GM19238 (cell line): ENCODE measurements around the gene RYK.

ENCODE experiments used
- DNase-seq: peaks from one replicate; pipeline ENCODE4 v3.0.0; 2011; ENCODE audit warnings: low spot score; ENCODE audit not compliant: insufficient read length

Gene RYK

DNA sequence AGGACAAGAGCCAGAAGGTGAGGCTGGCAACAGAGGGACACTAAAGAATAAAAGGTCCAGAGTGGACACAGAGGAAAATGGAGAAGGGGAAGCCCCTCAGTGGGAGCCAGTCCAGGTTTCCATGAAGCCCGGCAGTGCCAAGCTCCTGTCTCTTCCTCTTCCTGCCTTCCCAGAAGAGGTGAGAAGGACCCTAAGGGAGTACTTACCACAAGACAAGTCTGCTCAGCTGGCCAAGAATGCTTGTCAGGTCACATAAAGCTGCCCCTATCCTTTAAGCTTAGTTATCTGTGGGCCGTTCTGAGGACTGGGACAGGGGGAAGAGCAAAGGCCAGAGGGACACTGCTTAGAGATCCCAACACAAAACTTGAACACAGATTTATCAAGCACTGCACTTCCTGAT, 100.2 kb downstream of the RYK start:
- no peak for DNase-seq

- DNase-seq, result no peak
Measured at GRCh38 chr3:134149286-134149685, 101.4 kb downstream of the RYK start.

DNA sequence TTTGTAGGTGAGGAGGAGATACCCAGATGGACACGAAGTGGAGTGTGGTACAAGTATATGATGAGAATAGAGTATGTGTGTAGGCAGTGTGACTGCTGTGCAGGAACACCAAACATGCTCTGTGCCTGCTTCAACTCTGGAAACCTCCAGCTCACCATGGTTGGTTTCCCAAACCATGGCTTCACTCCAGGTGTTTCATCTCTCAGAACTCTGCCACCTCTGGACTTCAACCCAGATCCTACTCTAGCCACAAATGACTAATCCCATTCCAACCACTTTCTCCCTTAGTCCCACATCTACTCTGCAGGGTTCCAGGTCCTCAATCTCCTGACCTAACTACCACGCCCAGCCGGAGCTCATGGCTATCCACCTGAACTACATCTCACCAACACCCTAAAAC, 102.1 kb downstream of the RYK start:
- no peak for DNase-seq

DNA sequence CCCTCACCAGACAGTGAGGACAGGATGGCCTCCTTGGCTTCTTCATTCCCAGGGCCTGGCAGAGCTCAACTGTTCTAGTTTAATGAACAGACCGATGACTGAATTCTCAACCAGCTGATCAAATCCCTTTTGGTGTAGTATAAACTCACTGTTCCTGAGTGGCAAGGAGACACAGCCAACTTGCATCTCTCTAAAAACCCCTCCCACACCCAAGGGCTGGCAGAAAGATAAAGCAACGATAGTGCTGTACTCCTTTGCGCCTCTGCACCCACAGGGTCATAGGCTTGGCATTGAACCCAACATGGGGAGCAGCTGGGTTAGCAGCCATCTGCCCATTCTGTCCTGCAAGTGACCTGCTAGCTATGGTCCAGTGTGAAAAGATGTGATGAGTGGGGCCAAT, 103.2 kb downstream of the RYK start:
- no peak for DNase-seq

DNA sequence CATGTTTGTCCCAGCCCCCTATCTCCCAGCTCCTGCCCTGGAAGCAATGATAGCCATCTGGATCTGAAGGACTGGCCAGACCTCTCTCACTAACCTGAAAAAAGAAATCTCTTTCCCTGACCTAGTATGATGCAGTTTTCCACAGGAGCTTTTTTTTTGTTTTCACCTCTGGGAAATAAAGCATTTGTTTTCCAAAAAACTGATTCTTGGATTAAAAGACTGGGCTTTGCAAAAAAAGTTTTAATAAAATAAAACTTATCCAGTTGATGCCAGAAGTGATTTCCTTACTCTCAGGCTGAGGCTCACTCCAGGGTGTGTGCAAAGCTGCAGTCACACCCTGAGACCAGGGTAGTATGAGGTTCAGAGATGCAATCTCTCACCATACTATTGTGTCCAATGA, 104.0 kb downstream of the RYK start:
- no peak for DNase-seq

- no peak for DNase-seq
Measured at GRCh38 chr3:134145183-134145582, 105.5 kb downstream of the RYK start.

DNA sequence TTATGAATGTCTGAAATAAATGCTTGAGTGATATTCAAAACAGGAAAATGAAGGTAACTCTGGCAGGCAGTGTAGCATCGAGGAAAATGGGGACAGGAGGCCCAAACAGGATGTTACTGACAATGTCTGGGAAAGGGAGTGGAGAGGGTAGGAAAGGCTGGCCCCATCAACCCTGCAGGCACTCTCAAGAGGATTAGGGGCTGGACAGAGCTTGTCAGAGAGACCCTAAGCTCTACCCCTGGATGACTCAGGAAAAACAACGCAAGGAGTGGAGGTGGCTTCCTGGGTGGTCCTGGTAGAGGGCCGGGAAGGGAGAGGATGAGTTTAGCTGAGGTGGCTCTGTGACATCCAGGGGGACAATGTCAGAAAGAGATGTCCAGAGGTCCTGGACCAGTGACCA, 106.0 kb downstream of the RYK start:
- DNase-seq, result no peak

- DNase-seq, result no peak
Measured at GRCh38 chr3:134143828-134144401, 106.7 kb downstream of the RYK start.

DNA sequence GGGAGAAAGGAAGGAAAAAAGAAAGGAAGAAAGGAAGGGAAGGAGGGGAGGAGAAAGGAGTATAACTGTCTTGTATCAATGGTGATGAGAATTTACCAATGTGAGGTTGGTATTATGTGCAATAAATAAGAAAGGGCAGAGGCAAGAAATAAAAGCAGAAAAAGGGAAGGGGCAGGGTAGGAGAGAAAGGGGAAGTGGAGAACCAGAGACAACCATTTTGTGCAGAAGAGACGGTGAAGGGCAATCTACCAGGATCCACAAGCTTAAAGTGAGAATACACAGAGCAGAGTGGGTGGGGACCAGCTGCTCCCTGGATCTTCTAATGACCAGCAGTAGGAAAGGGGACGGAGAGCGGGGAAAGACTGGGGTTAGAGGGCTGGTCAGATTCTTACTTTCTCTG, 114.1 kb downstream of the RYK start:
- DNase-seq, result no peak

DNA sequence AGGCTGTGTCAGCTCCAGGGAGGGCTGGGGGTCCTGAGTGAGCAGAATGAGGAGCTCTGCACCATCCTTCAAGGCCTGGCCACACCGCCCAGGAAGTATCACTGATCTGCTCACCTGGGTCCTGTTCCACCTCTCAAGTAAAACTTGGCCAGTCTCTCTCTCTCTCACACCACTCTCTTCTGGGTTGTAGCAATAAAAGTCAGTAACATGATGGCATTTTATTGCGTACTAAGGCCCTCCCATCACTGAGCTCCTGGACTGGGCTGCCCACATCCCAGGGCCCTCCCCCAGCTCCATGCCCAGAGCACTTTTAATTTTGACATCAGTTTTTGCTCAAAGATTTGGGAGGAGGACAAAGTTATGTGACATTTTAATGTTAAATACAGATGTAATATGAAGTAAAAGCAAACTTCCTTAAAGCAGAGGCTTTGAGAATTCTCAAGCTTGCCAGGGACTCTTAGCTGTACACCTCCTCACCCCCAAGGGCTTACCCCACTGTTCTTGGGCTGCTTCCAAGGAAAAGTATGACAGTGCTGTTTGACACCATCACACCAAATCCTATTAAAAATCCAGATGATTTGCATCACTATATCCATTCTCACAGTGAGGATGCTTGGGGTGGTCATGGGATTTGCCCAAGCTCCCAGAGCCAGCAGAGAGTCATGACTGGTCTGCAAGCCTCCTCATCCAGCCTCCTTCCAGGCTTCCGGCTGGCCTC, 115.8 kb downstream of the RYK start:
- DNase-seq, result no peak

DNA sequence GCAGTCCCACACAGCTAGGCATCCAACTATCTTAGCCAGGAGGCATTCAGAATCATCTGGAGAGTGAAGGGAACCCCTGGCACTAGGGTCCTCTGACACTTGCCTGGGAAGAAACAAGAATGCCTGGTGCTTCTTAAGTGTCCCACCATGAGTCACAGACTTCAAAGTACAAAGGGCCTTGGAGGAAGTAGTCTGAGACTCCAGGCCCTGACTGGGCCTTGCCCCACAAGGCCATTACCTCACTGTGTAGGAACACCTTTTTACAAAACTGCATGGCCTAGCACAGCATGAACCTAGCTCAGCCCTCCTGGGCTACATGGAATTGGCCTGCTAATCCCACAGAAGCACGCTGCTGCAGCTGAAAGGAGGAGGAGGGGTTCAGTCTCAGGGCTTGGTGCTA, 116.4 kb downstream of the RYK start:
- DNase-seq, result no peak

- no peak for DNase-seq
Measured at GRCh38 chr3:134132961-134133360, 117.7 kb downstream of the RYK start.

DNA sequence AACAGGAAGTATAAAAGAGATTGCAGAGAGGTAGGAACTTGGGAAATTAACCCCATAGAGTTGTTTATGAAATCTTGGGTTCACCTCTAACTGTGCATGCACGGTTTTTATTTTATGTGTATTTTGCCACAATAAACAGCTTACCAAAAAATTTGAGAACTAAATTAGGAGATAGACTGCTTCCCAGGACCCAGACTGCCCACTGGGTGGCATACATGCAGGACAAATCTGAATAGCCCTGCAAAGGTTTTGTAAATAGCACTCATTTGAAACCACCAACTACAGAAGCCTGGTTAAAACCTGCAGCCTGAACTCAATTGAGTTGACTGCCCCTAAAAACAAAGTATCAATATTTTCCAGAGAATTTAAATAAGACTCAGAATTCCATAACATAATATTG, 124.5 kb downstream of the RYK start:
- no peak for DNase-seq

GRCh38 chr3:134114726-134115125, 135.9 kb downstream of the RYK start:
- DNase-seq, result no peak

DNA sequence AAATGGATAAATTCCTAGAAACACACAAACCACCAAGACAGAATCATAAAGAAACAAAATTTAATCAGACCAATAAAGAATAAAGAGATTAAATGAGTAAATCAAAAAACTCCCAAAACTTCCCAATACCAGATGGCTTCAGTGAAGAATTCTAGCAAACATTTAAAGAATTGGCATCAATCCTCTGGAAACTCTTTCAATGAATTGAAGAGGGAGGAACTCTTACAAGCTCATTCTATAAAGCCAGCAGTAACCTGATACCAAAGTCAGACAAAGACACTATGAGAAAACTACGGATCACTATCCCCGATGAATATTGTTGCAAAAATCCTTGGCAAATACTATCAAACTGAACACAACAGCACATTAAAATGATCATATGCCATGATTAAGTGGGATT, 139.0 kb downstream of the RYK start:
- no peak for DNase-seq

- no peak for DNase-seq
Measured at GRCh38 chr3:134110963-134111362, 139.7 kb downstream of the RYK start.
